NK-92 treated with Interleukin-12 subunit alpha and Interleukin-12 subunit beta, amount 100 ng/mL, for 24 hours (cell line): ENCODE measurements around the gene CACNB3.

Experiments
- DNase-seq: peaks from one replicate; lab custom pipeline; 2025; lab: John Stamatoyannopoulos, UW

CACNB3 gene

GRCh38 chr12:48817873-48818830, at the start of gene CACNB3:
Gene CACNB3 (plus strand): TSS chr12:48818496. CDS start chr12:48818930, 434 bp downstream.
- no peak for DNase-seq

GRCh38 chr12:48768736-48769135, 49.6 kb upstream of the CACNB3 start:
- DNase-seq = no peak

GRCh38 chr12:48770756-48771155, 47.5 kb upstream of the CACNB3 start:
- DNase-seq = no peak

GRCh38 chr12:48771588-48772112, 46.6 kb upstream of the CACNB3 start:
- no peak for DNase-seq

- no peak for DNase-seq
Measured at GRCh38 chr12:48773686-48774085, 44.6 kb upstream of the CACNB3 start.

- DNase-seq = no peak
Measured at GRCh38 chr12:48774516-48774915, 43.8 kb upstream of the CACNB3 start.

GRCh38 chr12:48775299-48775698, 43.0 kb upstream of the CACNB3 start:
- DNase-seq = no peak

GRCh38 chr12:48775991-48776649, 42.2 kb upstream of the CACNB3 start:
- no peak for DNase-seq

GRCh38 chr12:48776956-48777355, 41.3 kb upstream of the CACNB3 start:
- DNase-seq = no peak

- no peak for DNase-seq
Measured at GRCh38 chr12:48777501-48778400, 40.5 kb upstream of the CACNB3 start.

GRCh38 chr12:48779869-48780268, 38.4 kb upstream of the CACNB3 start:
- DNase-seq = no peak

- no peak for DNase-seq
Measured at GRCh38 chr12:48780381-48781025, 37.8 kb upstream of the CACNB3 start.

- DNase-seq = no peak
Measured at GRCh38 chr12:48781750-48782456, 36.4 kb upstream of the CACNB3 start.

- DNase-seq = no peak
Measured at GRCh38 chr12:48782457-48783395, 35.6 kb upstream of the CACNB3 start.

- no peak for DNase-seq
Measured at GRCh38 chr12:48783432-48783831, 34.9 kb upstream of the CACNB3 start.

- DNase-seq = no peak
Measured at GRCh38 chr12:48786591-48787544, 31.4 kb upstream of the CACNB3 start.

GRCh38 chr12:48787791-48788523, 30.3 kb upstream of the CACNB3 start:
- no peak for DNase-seq

GRCh38 chr12:48788524-48788853, 29.8 kb upstream of the CACNB3 start:
- DNase-seq = no peak
